CD4-positive, alpha-beta T cell treated with Interleukin-4 for 1 hour (primary cell): ENCODE data around the gene MAPK8IP3.

ENCODE experiments used
- DNase-seq, 2 donors: peaks; one replicate each; pipeline ENCODE4 v3.0.0-alpha.2; 2020 to 2022

Gene MAPK8IP3

DNA sequence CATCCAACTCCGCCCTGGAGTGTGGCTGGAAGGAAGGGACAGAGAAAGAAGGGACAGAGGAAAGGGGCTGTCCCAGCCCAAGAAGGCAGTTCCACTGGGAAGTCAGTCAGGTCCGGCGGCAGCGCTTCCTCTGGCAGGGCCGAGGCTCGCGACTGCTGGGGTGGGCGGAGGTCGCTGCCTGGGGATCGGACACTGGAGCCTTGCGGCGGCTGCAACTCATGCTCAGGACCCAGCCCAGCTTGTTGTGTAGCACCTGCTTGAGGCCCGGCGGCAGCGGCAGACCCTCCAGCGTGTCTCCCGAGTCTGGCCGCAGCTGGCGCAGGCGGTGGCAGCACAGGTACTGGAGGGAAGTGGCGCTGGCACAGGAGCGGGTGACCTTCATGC lies 71.0 kb downstream of the MAPK8IP3 start:
- DNase-seq: no peak

DNA sequence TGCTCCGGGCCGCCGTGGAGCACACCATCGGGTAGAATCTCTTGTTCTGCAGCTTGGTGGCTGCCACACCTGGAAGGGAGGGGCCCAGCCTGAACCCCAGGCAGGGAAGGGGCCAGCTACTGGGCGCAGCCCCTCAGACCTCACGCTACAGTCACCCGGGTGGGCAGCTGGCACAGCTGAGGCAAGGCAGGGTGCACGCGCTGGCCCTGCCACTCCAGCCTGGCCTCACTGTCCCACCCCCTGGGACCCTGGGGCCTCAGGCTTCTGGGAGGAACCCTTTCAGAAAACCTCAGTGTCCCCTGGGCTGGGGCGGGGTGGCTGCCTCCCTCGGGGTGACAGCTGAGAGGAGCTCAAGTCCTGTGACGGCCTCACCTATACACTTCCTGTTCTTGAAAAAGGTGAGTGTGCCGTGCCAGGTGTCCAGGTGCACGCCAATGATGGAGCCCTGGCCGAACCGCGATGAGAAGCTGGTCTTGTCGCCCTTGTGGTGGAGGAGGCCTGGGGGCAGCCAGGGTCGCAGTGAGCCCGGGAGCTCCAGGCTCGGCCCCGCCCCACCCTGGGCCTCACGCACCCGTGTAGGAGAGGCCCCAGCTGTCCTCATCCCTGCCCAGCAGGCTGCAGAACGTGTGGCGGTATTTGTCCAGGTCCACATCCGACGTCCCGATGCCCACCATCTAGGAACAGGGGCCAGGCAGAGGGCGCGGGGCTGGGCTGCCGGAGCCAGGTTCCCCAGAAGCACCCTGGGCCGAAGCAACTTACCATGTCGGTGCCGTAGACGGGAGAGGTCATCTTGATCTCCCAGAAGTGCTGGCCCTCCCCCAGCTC lies 71.6 kb downstream of the MAPK8IP3 start:
- DNase-seq: no peak

DNA sequence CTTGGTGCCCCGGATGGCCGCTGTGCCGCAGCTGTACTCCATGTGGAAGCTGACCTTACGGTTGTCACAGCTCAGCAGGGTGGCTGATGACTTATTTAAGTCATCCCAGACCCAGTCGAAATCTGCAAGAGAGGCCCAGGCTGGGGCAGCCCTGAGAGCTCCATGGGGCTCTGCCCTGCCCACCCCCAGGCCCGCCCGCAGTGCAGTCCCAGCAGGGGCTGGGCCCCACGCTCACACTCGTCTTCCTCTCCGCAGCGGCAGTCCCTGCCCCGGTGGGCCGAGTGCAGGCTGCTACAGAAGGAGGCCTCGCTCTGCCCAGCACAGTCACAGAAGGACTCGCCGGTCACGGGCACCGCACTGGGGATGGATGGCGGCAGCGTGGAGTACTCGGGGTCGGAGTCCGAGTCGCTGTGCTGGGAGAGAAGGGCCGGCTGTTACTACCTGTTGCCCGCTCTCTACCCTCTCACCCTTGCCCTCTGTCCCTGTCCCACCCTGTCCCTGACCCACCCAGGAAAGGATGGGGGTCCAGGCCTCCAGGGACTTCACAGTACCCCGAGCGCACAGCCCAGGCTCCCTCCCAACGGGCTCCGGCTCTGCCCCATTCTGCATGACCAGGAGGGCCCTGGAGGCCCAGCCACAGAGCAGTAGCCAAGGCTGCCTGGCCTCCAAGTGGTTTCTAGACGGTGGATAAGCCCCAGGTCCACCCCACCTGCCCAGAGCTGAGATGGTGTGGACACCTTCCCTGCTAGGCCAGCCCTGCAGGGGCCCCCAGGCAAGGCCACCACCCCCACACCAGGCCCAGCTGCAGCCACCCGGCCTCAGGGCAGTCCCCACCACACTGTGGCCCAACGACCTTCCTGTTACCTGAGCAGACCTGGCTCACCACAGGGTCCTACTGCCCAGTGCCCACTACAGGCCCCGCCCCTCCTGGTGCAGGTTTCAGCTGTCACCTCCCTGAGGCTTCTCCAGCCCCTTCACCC lies 72.5 kb downstream of the MAPK8IP3 start:
- DNase-seq: no peak

DNA sequence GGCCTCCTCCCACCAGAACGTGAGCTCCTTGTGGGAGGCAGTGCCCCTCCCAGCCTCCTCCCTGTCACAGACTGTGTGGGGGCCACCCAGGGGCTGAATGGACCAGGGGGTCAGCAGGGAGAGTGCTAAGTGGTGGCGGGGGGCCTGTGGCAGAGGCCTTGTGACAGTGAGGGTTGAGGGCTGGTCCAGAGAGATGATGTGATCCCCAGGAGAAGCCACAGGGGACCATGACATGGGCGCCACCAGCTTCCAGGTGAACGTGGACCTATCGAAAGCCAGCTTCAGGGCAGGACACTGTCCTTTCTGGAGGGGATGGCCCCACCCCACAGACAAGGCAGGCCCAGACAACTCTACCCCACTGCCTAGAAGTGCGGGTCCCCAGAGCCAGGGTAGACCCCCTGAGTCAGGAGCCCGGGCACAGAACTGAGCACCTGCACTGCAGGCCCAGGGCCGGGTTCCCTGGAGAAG lies 73.3 kb downstream of the MAPK8IP3 start:
- no peak for DNase-seq

DNA sequence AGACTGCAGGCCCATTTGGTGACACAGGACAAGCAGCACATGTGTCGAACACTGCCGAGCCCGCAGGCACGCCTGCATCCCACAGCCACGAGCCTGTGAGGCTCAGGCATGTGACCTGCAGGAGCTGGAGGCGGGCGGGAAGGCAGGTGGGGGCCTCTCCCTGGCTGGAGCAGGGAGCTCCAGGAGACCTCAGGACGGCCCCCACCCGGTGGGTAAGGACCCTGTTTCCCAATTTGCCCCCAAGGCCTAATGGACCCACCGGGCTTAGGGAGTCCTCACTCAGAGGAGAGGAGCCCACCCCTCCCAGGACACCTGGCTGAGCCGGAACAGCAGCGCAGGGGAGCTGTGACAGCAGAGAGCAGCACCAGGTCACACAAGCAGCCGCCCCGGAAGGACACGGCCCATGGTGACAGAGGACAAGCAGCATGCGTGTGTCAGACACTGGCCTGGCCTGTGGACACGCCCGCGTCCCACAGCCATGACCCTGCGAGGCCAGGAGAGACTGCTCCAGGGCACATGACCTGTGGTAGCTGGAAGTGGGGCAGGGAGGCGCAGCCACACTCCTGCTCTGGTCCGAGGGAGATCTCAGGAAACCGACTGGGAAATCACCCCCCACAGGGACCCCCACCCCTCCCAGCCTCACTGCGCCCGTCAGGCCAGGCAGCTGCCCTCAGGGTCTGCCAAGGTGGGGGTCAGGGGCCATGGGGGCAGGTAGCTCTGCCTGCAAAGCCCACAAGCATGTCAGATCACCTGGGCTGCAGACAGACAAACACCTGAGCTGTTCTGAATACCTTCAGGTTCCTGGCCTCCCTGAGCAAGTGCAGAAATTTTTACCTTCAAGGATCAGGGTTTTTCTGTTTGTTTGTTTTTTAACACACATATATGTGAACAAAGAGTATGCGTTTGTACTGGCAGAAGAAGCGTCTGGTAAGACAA lies 74.0 kb downstream of the MAPK8IP3 start:
- no peak for DNase-seq

DNA sequence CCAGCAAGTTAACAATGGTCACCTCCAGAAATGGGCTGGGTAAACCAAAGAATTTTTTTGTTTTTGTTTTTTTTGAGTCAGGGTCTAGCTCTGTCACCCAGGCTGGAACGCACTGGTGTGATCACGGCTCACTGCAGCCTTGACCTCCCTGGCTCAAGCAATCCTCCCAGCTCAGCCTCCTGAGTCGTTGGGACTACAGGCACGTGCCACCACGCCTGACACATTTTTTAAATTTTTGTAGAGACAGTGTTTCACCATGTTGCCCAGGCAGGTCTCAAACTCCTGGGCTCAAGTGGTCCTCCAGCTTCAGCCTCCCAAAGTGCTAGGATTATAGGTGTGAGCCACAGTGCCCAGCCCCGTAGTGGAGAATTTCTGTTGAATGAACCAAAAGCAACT lies 74.7 kb downstream of the MAPK8IP3 start:
- no peak for DNase-seq

DNA sequence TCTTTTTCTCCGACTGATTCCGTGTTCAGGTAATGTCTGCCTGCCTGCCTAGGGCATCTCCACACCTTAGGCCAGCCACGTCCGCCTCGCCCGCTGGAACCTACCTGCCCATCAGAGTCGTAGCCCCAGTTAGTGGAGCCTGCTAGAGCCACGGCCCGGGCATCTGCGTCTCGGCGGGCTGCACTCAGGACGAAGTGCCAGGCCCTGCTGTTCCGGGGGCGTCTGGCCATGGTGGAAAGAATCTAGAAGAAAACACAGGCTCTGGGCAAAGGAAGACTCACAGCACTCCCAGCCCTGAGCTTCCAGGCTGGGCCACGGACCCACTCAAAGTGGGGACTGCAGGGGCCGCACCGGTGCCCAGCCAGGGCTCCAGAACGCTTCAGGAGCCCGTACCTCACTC lies 75.3 kb downstream of the MAPK8IP3 start:
- DNase-seq: no peak

DNA sequence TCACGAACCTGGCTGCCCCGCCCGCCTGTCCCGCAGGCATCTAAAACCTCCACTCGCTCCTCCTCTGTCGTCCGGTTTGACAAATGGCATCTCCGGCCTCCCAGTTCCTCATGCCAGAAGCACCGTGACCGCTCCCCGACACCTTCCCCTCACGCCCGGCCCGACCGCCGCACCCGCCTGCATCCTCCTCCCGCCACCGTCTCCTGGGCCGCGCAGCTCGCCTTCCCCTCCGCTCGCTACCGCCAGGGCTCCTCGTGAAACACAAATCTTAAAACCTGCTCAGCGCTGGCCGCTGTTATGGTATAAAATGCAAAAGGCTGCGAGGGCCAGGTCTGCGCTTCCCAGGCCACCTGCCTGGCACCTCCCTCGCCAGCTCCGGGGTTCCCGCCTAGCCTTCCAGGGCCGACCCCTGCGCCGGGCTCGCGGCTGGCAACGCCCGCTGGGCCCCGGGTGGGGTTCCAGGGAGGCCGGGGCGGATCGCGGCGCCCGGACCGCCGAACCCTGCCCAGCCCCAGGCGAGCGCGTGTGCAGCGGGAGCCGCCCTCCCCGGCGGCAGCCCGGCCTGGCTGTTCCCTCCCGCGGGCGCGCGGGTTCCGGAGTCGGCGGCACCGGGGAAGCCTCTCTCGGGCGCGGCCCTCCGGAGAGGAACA lies 75.9 kb downstream of the MAPK8IP3 start:
- DNase-seq: peak in 1 of 2 donors; percentile 23

DNA sequence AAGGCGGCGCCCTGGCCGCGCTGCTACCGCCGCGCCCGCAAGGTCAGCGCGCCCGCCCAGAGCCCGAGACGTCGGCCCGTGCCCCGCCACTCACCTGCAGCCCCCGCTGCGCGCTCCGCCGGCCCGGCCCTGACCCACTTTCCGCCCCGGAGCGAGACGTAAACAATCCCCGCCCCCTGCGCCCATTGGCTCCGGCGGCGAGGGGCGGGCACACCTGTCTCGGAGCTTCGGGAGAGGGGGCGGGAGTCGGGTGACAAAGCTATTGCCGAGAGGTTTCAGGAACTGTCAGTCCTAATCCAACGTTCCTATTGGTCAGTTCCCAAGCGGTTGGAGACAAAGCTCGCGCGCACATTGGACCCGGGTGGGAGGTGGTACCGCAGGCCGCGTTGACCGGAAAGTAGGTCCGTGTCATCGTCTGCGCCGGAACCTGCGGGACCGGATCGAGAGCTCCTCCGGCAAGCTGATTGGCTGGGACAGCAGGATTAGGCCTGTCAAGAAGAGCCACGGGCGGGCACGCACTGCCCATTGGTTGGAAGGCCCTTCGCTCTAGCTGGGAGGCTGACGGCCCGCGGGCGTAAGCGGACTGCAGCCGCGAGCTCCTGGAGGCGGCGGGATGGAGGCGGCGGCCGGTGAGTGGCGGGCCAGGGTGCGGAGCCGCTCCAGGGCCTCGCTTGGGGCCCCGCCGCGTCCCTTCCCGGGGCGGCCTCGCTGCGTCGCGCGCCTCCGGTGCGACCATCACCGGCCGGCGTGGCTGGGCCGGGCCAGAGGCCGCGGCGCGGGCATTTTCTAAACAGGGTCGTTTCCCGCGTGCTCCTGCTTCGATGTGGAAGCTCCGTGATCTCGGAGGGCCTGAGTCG lies 76.6 kb downstream of the MAPK8IP3 start, which contains the start of the genes NUBP2 and SPSB3:
NUBP2 (plus strand) TSS at position 553 of the 857 bp plus-strand sequence; CDS start at position 614, 61 bp downstream.
SPSB3 (minus strand) TSS at position 164 of the 857 bp plus-strand sequence. CDS start 1,088 bp downstream, outside the sequence.
- peak; percentile 100 for DNase-seq

DNA sequence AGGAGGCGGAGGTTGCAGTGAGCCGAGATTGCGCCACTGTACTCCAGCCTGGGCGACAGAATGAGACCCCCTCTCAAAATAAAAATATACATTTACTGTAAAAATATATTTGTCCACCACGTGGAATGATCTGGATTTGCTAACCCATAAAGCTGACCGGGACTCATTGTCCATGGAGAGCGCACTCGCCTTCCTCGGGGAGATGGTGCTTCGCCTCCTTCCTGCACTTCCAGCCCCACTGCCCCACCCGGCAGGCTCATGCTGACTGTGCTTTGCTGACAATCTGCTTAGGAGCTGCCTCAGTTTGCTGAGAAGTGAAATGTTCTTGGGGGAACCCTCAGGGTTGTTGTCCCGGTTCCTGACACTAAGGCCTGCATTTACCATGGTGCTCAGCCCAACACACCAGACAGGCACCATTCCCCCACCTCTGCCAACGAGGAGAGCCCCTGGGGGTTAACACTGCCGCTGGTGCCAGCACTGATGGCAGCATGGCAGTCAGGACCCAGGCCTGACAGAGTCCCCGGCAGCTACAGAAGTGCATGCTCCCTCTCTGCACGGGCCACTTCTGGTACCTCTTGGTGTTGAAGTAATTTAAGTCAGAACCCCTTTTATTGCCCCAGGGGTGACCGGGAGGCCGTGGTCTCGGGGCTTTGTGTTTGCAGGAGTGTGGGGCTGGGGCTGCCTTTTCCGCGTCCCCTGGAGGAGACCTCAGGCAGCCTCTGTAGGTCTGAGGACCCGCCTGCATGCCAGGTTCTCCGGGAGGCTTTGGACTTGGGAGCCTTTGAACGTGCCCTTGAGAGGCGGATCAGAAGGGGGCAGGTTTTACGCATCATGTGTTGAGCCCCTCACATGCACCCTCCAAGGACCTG lies 79.2 kb downstream of the MAPK8IP3 start:
- no peak for DNase-seq

DNA sequence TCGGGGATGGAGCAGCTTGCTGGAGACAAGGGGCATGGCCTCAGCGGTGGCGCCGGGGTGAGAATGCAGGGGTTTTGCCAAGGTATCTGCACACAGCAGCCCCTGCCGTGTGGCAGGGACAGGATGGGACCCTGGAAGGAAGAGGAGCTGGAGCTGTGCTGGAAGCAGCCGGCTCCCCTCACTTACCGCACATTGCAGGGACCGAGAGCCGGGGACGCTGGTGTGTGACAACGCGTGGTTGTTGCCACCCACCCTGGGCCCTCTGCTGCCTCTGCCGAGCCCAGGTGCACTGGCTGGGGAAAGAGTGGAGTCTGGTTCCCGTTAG lies 79.8 kb downstream of the MAPK8IP3 start:
- DNase-seq: no peak

DNA sequence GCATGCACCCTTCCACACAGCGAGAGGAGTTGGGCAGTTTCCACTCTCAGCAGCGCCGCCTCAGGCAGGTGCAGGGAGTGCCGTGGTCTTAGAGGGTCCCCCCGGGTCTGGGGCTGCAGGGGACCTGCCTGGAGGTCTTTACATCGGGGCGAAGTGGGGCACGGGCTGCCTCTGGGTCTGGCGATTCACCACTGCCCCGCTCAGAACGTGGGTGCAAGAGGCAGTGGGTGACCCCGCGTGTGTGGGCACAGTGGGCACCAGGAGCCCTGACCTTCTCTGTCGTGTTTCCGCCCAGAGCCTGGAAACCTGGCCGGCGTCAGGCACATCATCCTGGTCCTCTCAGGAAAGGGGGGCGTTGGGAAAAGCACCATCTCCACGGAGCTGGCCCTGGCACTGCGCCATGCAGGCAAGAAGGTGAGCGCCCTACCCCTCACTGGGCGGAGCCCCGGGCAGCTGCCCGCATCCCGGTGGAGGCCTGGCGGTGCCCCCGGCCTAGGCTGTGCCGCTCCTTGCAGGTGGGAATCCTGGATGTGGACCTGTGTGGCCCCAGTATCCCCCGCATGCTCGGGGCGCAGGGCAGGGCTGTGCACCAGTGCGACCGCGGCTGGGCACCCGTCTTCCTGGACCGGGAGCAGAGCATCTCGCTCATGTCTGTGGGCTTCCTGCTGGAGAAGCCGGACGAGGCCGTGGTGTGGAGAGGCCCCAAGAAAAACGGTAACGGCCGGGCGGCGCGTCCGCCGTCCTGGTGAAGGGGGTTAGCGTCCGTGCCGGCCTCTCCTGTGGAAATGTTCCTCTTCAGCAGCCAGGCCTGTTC lies 80.5 kb downstream of the MAPK8IP3 start:
- DNase-seq: no peak

DNA sequence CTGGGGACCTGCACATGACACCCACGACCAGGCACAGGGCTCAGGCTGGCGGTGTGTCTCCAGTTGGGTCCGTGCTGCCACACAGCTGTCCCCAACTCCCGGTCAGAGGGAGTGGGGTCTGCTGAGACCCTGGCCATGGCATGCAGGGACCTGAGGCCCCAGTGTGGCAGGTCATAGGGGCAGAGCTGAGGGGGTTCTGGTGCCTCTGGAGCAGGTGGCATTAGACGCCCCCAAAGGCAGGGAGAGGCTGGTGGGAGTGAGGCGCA lies 81.0 kb downstream of the MAPK8IP3 start:
- no peak for DNase-seq

DNA sequence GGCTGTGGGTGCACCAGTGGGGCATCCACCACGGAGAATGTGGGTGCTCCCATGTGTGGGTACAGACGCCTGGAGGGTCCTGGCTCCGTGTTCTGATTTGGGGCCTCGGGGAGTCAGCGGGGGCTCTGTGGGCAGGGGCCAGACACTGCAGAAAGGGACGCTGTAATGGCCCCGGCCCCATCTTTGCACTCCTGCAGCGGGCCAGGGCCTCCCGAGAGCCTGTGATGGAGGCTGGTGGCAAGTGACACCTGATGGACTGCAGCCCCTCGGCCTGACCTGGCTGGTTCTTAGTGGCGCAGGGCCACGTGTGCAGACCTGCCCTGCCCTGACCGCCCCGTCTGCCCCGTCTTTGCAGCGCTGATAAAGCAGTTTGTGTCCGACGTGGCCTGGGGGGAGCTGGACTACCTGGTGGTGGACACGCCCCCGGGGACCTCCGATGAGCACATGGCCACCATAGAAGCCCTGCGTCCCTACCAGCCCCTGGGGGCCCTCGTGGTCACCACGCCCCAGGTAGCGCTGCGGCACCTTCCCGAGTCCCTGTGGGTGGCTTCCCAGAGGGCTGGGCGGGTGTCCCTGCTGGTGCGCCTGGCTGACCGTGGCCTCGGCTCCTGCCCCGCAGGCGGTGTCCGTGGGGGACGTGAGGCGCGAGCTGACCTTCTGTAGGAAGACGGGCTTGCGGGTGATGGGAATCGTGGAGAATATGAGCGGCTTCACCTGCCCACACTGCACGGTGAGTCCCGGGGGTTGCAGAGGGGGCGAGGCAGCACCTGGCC lies 81.5 kb downstream of the MAPK8IP3 start:
- no peak for DNase-seq

DNA sequence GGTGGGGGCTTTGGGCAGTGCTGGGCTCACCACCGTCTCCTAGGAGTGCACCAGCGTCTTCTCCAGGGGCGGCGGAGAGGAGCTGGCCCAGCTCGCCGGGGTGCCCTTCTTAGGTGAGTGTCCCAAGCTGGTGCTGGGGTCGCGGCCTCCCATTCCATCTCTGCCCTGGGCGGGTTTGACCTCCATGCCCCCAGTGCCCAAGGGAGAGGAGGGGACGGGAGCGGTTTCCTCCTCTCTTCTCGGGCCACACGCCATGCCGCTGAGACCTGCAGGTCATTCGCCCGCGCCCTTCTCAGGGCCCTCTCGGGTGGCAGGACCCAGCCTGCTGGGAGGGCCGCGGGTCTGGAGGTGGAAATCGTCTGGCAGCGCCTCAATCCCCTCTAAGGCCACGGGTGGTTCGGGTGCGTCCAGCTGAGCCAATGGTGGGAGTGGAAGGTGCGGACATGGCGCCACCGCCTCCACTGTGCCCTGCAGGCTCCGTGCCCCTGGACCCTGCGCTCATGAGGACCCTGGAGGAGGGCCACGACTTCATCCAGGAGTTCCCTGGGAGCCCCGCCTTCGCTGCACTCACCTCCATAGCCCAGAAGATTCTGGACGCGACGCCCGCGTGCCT lies 82.2 kb downstream of the MAPK8IP3 start:
- DNase-seq: no peak

DNA sequence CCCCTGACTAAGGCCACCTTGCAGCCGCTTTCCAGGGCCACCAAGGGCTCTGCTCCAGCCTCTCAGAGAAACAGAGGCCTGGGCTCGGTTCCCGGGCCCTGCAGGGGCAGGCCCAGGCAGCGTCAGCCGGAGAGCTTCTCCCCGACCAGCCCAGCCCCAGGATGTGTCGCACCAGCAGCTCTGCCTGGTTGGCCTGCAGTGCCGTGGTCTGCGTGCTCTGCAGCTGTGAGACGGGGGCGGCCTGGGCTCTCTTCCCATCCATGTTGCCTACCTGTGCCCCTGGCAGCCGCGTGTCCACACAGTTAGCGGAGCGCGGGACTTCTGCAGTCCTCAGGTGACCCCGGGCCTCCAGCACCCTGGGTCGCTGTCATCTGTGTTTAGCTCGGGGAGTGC lies 82.7 kb downstream of the MAPK8IP3 start:
- no peak for DNase-seq

DNA sequence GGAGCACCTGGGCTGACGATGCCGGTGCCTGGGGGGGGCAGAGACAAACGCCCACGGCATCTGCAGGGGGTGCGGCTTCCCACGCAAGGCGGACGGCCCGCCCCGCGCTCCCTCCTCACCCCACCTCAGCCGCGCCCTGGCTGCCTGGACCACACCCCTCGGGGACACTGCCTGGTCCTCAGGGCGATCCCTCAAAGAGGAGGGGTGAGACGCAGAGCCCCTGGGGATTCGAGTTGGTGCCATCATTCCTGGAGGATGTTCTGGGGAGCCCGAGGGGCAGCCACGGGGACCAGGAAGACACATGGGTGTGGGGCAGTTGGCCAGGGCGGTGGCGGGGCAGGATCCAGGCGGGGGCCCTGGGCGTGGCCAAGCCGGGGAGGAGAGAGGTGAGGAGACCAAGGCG lies 83.6 kb downstream of the MAPK8IP3 start:
- no peak for DNase-seq

DNA sequence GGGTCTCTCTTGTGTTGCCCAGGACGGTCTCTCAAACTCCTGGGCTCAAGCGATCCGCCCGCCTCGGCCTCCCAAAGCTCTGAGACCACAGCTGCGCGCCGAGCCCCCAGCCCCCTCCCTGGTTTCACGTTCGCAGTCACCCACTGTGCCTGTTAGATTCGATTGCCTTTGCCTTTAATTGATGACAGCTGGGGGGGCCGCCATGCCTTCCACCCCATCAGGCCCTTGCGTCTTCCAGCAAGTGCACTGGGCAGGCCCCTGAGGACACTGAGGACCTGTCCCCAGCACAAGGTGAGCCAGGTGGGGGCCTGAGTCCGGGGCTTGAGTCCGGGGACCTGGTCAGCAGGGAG lies 84.2 kb downstream of the MAPK8IP3 start:
- no peak for DNase-seq
